ENCODE data around the gene FNBP1. TPM values are rescaled to one million over a fixed set of nuclear protein-coding genes. Genes with fewer than 3 reads are reported as not detected.

Gene FNBP1
- total RNA-seq, 2 donors from 2014 or later = 71.5 to 80.3 TPM

DNA sequence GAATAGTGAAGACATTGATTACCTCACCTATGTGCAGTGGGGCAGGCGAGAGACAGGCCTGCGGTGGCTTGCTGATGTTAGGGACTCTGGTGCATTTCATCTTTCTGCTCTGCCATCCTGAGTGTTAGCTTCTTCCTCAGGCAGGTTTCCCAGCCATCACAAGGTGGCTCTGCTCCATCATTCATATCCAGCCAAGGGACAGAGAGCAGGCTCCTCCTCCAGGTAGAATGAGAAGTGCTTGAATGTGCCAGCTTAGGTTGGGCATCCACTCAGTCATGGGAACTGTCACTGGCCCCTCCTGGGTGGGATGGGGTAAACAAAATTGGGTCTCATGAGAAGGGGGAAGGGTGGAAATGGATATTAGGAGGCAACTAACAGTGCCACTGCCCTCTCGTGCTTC, 35.6 kb upstream of the FNBP1 start:
- DNase-seq (ENCODE audit: low spot score) = no peak
- TF ChIP-seq, protein P1, sequence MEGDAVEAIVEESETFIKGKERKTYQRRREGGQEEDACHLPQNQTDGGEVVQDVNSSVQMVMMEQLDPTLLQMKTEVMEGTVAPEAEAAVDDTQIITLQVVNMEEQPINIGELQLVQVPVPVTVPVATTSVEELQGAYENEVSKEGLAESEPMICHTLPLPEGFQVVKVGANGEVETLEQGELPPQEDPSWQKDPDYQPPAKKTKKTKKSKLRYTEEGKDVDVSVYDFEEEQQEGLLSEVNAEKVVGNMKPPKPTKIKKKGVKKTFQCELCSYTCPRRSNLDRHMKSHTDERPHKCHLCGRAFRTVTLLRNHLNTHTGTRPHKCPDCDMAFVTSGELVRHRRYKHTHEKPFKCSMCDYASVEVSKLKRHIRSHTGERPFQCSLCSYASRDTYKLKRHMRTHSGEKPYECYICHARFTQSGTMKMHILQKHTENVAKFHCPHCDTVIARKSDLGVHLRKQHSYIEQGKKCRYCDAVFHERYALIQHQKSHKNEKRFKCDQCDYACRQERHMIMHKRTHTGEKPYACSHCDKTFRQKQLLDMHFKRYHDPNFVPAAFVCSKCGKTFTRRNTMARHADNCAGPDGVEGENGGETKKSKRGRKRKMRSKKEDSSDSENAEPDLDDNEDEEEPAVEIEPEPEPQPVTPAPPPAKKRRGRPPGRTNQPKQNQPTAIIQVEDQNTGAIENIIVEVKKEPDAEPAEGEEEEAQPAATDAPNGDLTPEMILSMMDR (IDR thresholded peaks at IDR 0.05) = no peak
- ATAC-seq (ENCODE audit: insufficient number of reproducible peaks, low FRiP score, low read depth) = no peak
- peaks cover 8 to 15% of the 10 kb centered on the region in 2 donors for H3K4me1 ChIP-seq (ENCODE audit: control insufficient read depth in 1 of 2, low read depth in 2 of 2)
- peaks cover 43% of the 10 kb centered on the region for H3K36me3 ChIP-seq
- H3K27me3 ChIP-seq (replicated peaks; ENCODE audit: insufficient read depth) = no peaks in the 10 kb centered on the region
- no peak overlapping the region for H3K4me3 ChIP-seq
- H3K9me3 ChIP-seq = no peaks in the 10 kb centered on the region
- H3K27ac ChIP-seq = no peak overlapping the region

DNA sequence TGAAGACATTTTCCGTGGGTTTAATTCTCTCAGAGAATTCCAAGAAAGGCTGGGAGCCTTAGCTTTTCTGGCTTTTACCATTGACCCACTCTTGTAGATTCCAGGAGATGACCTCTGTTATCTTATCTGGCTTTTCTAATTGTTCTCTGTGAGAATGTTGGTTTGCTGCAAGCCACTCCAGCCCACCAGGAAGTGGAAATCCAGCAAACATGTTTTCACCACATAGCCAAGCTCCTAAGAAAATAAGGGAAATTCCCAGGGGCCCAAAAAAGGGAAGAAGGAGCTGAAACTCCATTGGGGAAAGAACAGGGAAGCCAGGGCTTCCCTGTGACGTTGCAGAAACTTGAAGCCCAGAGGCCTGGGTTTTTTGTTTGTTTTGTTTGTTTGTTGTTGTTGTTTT, 30.4 kb upstream of the FNBP1 start:
- H3K27ac ChIP-seq = peak overlapping the region; percentile 49 to 55
- H3K27me3 ChIP-seq (replicated peaks; ENCODE audit: insufficient read depth) = no peaks in the 10 kb centered on the region
- H3K9me3 ChIP-seq = no peaks in the 10 kb centered on the region
- H3K4me1 ChIP-seq (ENCODE audit: control insufficient read depth in 1 of 2, low read depth in 2 of 2) = peaks cover 29 to 41% of the 10 kb centered on the region in 2 donors
- H3K4me3 ChIP-seq = no peak overlapping the region
- no peak for DNase-seq (ENCODE audit: low spot score)
- ATAC-seq (ENCODE audit: insufficient number of reproducible peaks, low FRiP score, low read depth) = no peak
- TF ChIP-seq, protein P1 (IDR thresholded peaks at IDR 0.05) = no peak
- H3K36me3 ChIP-seq = peaks cover 20% of the 10 kb centered on the region

DNA sequence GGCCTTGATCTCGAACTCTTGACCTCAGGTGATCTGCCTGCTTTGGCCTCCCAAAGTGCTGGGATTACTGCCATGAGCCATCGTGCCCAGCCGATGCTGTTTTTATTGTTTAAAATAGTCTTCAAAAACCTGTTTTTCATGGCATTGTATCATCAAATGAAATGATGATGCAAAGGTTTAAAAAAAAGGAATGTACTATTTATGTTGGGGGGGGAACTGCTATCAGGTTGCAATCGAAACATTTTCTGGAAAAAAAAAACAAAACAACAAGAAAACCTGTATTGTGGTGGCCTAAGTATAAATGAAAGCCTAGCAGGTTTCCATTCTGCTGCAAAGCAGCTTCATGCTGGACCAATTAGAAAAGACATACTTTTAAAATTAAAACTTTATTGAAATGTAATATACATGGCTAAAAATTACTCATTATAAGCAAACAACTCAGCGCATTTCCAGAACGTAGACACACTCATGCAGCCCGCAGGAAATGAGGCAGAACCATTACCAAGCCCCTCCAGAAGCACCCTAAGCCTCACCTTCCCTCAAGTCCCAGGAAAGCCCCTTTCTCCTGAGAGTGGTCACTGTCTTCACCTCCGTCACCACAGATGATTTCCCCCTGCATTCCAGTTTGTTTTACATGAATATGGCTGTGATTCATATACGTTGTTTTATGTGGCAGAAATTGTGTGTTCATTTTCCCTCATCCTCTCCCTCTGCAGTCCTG, 29.7 kb upstream of the FNBP1 start:
- Histone ChIP-seq H3K9me3 (no peaks in the 10 kb centered on the region), H3K36me3 (peaks cover 15% of the 10 kb centered on the region), H3K4me1 (ENCODE audit: control insufficient read depth in 1 of 2, low read depth in 2 of 2) (peaks cover 31 to 48% of the 10 kb centered on the region in 2 donors), H3K27me3 (replicated peaks; ENCODE audit: insufficient read depth) (no peaks in the 10 kb centered on the region), H3K27ac (peak overlapping the region; percentile 49 to 55), H3K4me3 (no peak overlapping the region)
- TF ChIP-seq, protein P1 (IDR thresholded peaks at IDR 0.05) = no peak
- no peak for ATAC-seq (ENCODE audit: insufficient number of reproducible peaks, low FRiP score, low read depth)
- DNase-seq (ENCODE audit: low spot score) = no peak

DNA sequence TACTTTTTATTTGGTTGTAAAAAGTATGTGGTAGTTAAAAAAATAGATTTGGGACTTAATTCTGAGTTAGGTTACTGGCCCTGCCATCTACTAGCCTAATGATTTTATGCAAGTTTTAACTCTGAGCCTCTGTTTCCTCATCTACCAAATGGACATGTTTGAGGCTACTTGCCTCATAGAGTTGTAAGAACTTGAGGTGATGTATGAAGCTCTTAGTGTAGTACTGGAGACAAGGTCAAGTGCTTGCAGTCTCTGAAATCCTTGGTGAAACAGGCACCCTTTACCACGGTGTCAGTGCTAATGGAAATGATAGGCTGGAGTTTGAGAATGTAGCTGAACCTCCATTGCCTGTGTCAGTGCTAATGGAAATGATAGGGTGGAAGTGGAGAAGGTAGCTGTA, 26.1 kb upstream of the FNBP1 start:
- H3K27me3 ChIP-seq (replicated peaks; ENCODE audit: insufficient read depth) = no peaks in the 10 kb centered on the region
- peak overlapping the region; percentile 48 to 61 for H3K27ac ChIP-seq
- peaks cover 32 to 46% of the 10 kb centered on the region in 2 donors for H3K4me1 ChIP-seq (ENCODE audit: control insufficient read depth in 1 of 2, low read depth in 2 of 2)
- TF ChIP-seq, protein P1 (IDR thresholded peaks at IDR 0.05) = no peak
- no peaks in the 10 kb centered on the region for H3K36me3 ChIP-seq
- no peak overlapping the region for H3K4me3 ChIP-seq
- ATAC-seq (ENCODE audit: insufficient number of reproducible peaks, low FRiP score, low read depth) (no peak), DNase-seq (ENCODE audit: low spot score) (no peak)
- no peaks in the 10 kb centered on the region for H3K9me3 ChIP-seq

DNA sequence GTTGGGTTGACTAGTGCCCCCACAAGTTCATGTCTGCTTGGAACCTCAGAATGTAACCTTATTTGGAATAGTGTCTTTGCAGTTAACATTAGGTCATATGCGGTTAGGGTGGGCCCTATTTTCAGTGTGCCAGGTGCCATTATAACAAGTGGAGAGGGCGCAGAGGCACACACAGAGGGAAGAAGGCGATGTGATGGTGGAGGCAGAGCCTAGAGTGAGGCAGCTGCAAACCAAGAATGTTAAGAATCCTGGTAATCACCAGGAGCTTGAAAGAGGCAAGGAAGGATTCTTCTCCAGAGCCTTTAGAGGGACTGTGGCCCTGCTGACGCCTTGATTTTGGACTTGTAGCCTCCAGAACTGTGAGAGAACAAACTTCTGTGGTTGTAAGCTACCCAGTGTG, 21.6 kb upstream of the FNBP1 start:
- TF ChIP-seq, protein P1 (IDR thresholded peaks at IDR 0.05) = no peak
- no peaks in the 10 kb centered on the region for H3K9me3 ChIP-seq
- peaks cover 16 to 27% of the 10 kb centered on the region in 2 donors for H3K4me1 ChIP-seq (ENCODE audit: control insufficient read depth in 1 of 2, low read depth in 2 of 2)
- H3K36me3 ChIP-seq = no peaks in the 10 kb centered on the region
- DNase-seq (ENCODE audit: low spot score) (no peak), ATAC-seq (ENCODE audit: insufficient number of reproducible peaks, low FRiP score, low read depth) (no peak)
- H3K27ac ChIP-seq = no peak overlapping the region
- no peak overlapping the region for H3K4me3 ChIP-seq
- H3K27me3 ChIP-seq (replicated peaks; ENCODE audit: insufficient read depth) = no peaks in the 10 kb centered on the region

All from thoracic aorta (tissue), 2 donors.